HEK293 (cell line): ENCODE results near the gene GALNS.

ENCODE experiments used
- KLF17 ChIP-seq: fragments of 450-650 bp; formaldehyde crosslinking; IDR thresholded peaks from 2 replicates; pipeline ENCODE4 v1.5.1; 2016; ENCODE audit warnings: missing biosample characterization, missing genetic modification characterization
- MEIS1 ChIP-seq: sonication (generic); formaldehyde crosslinking; IDR thresholded peaks from 2 replicates; pipeline ENCODE4 v1.8.1; 2022; ENCODE audit warnings: missing genetic modification reagents, mild to moderate bottlenecking, borderline replicate concordance
- PBX3 ChIP-seq: sonication (generic); formaldehyde crosslinking; IDR thresholded peaks from 2 replicates; pipeline ENCODE4 v1.8.1; 2022; ENCODE audit warnings: mild to moderate bottlenecking, moderate library complexity, missing genetic modification reagents
- PRDM1 ChIP-seq: fragments of 450-650 bp; formaldehyde crosslinking; IDR thresholded peaks from 2 replicates; pipeline ENCODE4; 2016; ENCODE audit warnings: missing biosample characterization, missing genetic modification characterization
- TRIM28 ChIP-seq: IDR thresholded peaks from 2 replicates; pipeline ENCODE4 v1.6.1; 2011; ENCODE audit warnings: low read length, control low read depth, borderline replicate concordance
- YY2 ChIP-seq: fragments of 450-650 bp; formaldehyde crosslinking; IDR thresholded peaks from 2 replicates; pipeline ENCODE4 v1.5.1; 2016; ENCODE audit warnings: missing biosample characterization, missing genetic modification characterization
- ZBTB21 ChIP-seq: fragments of 450-650 bp; formaldehyde crosslinking; IDR thresholded peaks from 2 replicates; pipeline ENCODE4 v1.5.1; 2017; ENCODE audit warnings: missing biosample characterization, missing genetic modification characterization
- ZBTB26 ChIP-seq: fragments of 450-650 bp; formaldehyde crosslinking; optimal IDR thresholded peaks from 2 replicates; pipeline ENCODE3; 2016; ENCODE audit warnings: missing biosample characterization, mild to moderate bottlenecking, missing genetic modification characterization
- ZBTB44 ChIP-seq: fragments of 450-650 bp; IDR thresholded peaks from 2 replicates; pipeline ENCODE4 v1.5.1; 2018; ENCODE audit warnings: missing biosample characterization, mild to moderate bottlenecking, missing genetic modification characterization
- ZBTB6 ChIP-seq: fragments of 450-650 bp; formaldehyde crosslinking; IDR thresholded peaks from 2 replicates; pipeline ENCODE4 v1.5.1; 2017; ENCODE audit warnings: missing biosample characterization, missing genetic modification characterization
- ZFP3 ChIP-seq: fragments of 450-650 bp; formaldehyde crosslinking; IDR thresholded peaks from 2 replicates; pipeline ENCODE4 v1.5.1; 2016; ENCODE audit warnings: low read depth, missing biosample characterization, missing genetic modification characterization
- ZNF121 ChIP-seq: fragments of 450-650 bp; formaldehyde crosslinking; IDR thresholded peaks from 2 replicates; pipeline ENCODE4 v1.5.1; 2016; ENCODE audit warnings: missing biosample characterization, missing genetic modification characterization
- ZNF146 ChIP-seq: fragments of 450-650 bp; formaldehyde crosslinking; IDR thresholded peaks from 2 replicates; pipeline ENCODE4 v1.5.1; 2016; ENCODE audit warnings: missing biosample characterization, missing genetic modification characterization
- ZNF148 ChIP-seq: fragments of 450-650 bp; formaldehyde crosslinking; IDR thresholded peaks from 2 replicates; pipeline ENCODE4 v1.5.0; 2017; ENCODE audit warnings: missing biosample characterization, missing genetic modification characterization, borderline replicate concordance
- ZNF2 ChIP-seq: fragments of 450-650 bp; formaldehyde crosslinking; IDR thresholded peaks from 2 replicates; pipeline ENCODE4 v1.5.1; 2016; ENCODE audit warnings: missing biosample characterization, missing genetic modification characterization
- ZNF202 ChIP-seq: fragments of 450-650 bp; formaldehyde crosslinking; IDR thresholded peaks from 2 replicates; pipeline ENCODE4 v1.5.1; 2016; ENCODE audit warnings: missing biosample characterization, missing genetic modification characterization, borderline replicate concordance
- ZNF280C ChIP-seq: fragments of 450-650 bp; formaldehyde crosslinking; IDR thresholded peaks from 2 replicates; pipeline ENCODE4 v1.5.1; 2016; ENCODE audit warnings: missing biosample characterization, missing genetic modification characterization
- ZNF350 ChIP-seq: fragments of 450-650 bp; formaldehyde crosslinking; IDR thresholded peaks from 2 replicates; pipeline ENCODE4 v1.5.0; 2017; ENCODE audit warnings: missing biosample characterization, mild to moderate bottlenecking, missing genetic modification characterization
- ZNF391 ChIP-seq: fragments of 450-650 bp; formaldehyde crosslinking; IDR thresholded peaks from 2 replicates; pipeline ENCODE4 v1.5.1; 2016; ENCODE audit warnings: low read depth, missing biosample characterization, missing genetic modification characterization, borderline replicate concordance
- ZNF426 ChIP-seq: fragments of 450-650 bp; formaldehyde crosslinking; IDR thresholded peaks from 2 replicates; pipeline ENCODE4 v1.5.1; 2017; ENCODE audit warnings: missing biosample characterization, missing genetic modification characterization, mild to moderate bottlenecking, inconsistent platforms, moderate library complexity
- ZNF48 ChIP-seq: fragments of 450-650 bp; formaldehyde crosslinking; IDR thresholded peaks from 2 replicates; pipeline ENCODE4 v1.5.1; 2016; ENCODE audit warnings: missing biosample characterization, missing genetic modification characterization
- ZNF501 ChIP-seq: fragments of 450-650 bp; formaldehyde crosslinking; IDR thresholded peaks from 2 replicates; pipeline ENCODE4 v1.5.1; 2016; ENCODE audit warnings: missing biosample characterization, missing genetic modification characterization
- ZNF529 ChIP-seq: fragments of 450-650 bp; formaldehyde crosslinking; IDR thresholded peaks from 2 replicates; pipeline ENCODE4 v1.5.1; 2017; ENCODE audit warnings: missing genetic modification characterization, missing biosample characterization; ENCODE audit not compliant: insufficient replicate concordance
- ZNF544 ChIP-seq: fragments of 450-650 bp; formaldehyde crosslinking; IDR thresholded peaks from 2 replicates; pipeline ENCODE4 v1.5.0; 2017; ENCODE audit warnings: missing biosample characterization, missing genetic modification characterization
- ZNF558 ChIP-seq: fragments of 450-650 bp; formaldehyde crosslinking; IDR thresholded peaks from 2 replicates; pipeline ENCODE4 v1.5.1; 2016; ENCODE audit warnings: missing biosample characterization, missing genetic modification characterization
- ZNF561 ChIP-seq: fragments of 450-650 bp; IDR thresholded peaks from 2 replicates; pipeline ENCODE4 v1.5.1; 2018; ENCODE audit warnings: missing biosample characterization, missing genetic modification characterization, borderline replicate concordance
- ZNF677 ChIP-seq: fragments of 450-650 bp; IDR thresholded peaks from 2 replicates; pipeline ENCODE4 v1.5.0; 2018; ENCODE audit warnings: missing biosample characterization, mild to moderate bottlenecking, missing genetic modification characterization, moderate library complexity
- ZNF776 ChIP-seq: fragments of 450-650 bp; formaldehyde crosslinking; IDR thresholded peaks from 2 replicates; pipeline ENCODE4 v1.5.0; 2017; ENCODE audit warnings: missing biosample characterization, missing genetic modification characterization, borderline replicate concordance

GALNS gene

GRCh38 chr16:88856828-88857727 lies at the start of gene GALNS, which contains the start of gene TRAPPC2L (continued):
- TF ChIP-seq MEIS1 (CRISPR knock-in tag) (no peak), PBX3 (CRISPR knock-in tag) (no peak), PRDM1 (tag by site-specific recombination) (no peak), ZNF558 (no peak), ZNF561 (tag by site-specific recombination) (no peak), KLF17 (tag by site-specific recombination) (0 out of 2 replicates have a peak, but pooled peaks have one; percentile 16), ZNF544 (tag by site-specific recombination) (no peak), ZBTB21 (tag by site-specific recombination) (no peak), ZNF776 (tag by site-specific recombination) (no peak), ZNF202 (tag by site-specific recombination) (no peak), TRIM28 (no peak), ZNF529 (no peak), ZNF501 (tag by site-specific recombination) (no peak), ZNF121 (tag by site-specific recombination) (no peak), ZBTB6 (tag by site-specific recombination) (no peak), ZNF426 (tag by site-specific recombination) (no peak), ZBTB26 (tag by site-specific recombination) (peak; percentile 55), ZBTB44 (tag by site-specific recombination) (peak; percentile 18; the same call in 1 of the 2 replicates), ZNF2 (tag by site-specific recombination) (no peak), ZNF146 (tag by site-specific recombination) (no peak), ZNF148 (tag by site-specific recombination) (no peak), ZFP3 (no peak), ZNF677 (no peak), ZNF48 (tag by site-specific recombination) (no peak), ZNF391 (tag by site-specific recombination) (peak; percentile 42; the same call in 1 of the 2 replicates), YY2 (peak; percentile 94), ZNF280C (tag by site-specific recombination) (no peak), ZNF350 (tag by site-specific recombination) (no peak)
